ENCODE measurements around the gene MCTP1. TPM values are rescaled to one million over a fixed set of nuclear protein-coding genes. Genes with fewer than 3 reads are reported as not detected.

MCTP1 gene
- total and polyA plus RNA-seq, 9 of the 15 experiments (the other 6 are each of a cell fraction or from before 2014, with no cell fraction given), result 0.04 to 0.93 (median 0.06) TPM; not detected in 4

GRCh38 chr5:95241161-95241560 is 43.7 kb downstream of the MCTP1 start:
- DNase-seq (ENCODE audit: extremely low read depth in 1 of 4, low spot score in 3 of 4), result no peak
- Histone ChIP-seq H3K27ac (ENCODE audit: extremely low read depth, low read depth, low read length) (no peak overlapping the region), H3K4me2 (ENCODE audit: insufficient read depth, low read length) (no peak overlapping the region), H3K9ac (ENCODE audit: insufficient read depth in 1 of 2, low read depth in 2 of 2, low read length in 2 of 2) (no peak overlapping the region), H4K20me1 (replicated peaks; ENCODE audit: control insufficient read depth, insufficient read depth, low read length) (0 out of 2 replicates have a peak, but pooled peaks cover 2% of the 10 kb centered on the region), H3K9me1 (ENCODE audit: control insufficient read depth, insufficient read depth, low read length) (no peaks in the 10 kb centered on the region), H3K27me3 (ENCODE audit: control insufficient read depth in 2 of 2, insufficient read depth in 2 of 2, low read length in 2 of 2) (peaks cover 0 to 7% of the 10 kb centered on the region in 2 experiments; a peak in 1 of 5 replicates), H3K9me3 (replicated peaks; ENCODE audit: control insufficient read depth, insufficient read depth, low read depth, low read length) (no peaks in the 10 kb centered on the region), H3K36me3 (ENCODE audit: control insufficient read depth, insufficient read depth, low read length) (no peaks in the 10 kb centered on the region), H2AFZ (ENCODE audit: low read depth, low read length) (no peak overlapping the region), H3K4me3 (no peak overlapping the region), H3K4me1 (replicated peaks in 1 of 2; ENCODE audit: control insufficient read depth in 2 of 2, insufficient read depth in 2 of 2, low read length in 2 of 2) (no peaks in the 10 kb centered on the region), H3K79me2 (ENCODE audit: control insufficient read depth, insufficient read depth, low read length) (no peaks in the 10 kb centered on the region)
- ChIA-PET POLR2A (no interaction called here), CTCF (ENCODE audit: low intra/inter-chr PET ratio) (no interaction called here)
- BruUV-seq (replicated peaks), result no TSS peak
- FAIRE-seq, result no peak
- intact Hi-C loops (cut with micrococcal nuclease) (no loop called here), in situ Hi-C loops (cut with MboI) (no loop called here)
- no peak for ATAC-seq
- TF ChIP-seq ZNF175 (CRISPR knock-in tag; IDR thresholded peaks at IDR 0.05; ENCODE audit: low read depth), result no peak
- no peak for TF ChIP-seq ZBTB34 (CRISPR knock-in tag; IDR thresholded peaks at IDR 0.05)
- TF ChIP-seq ZNF354B (CRISPR knock-in tag; IDR thresholded peaks at IDR 0.05), result no peak
- TF ChIP-seq SIX5 (IDR thresholded peaks at IDR 0.05; ENCODE audit: borderline replicate concordance in 1 of 2, insufficient read depth in 1 of 2, low read depth in 1 of 2, low read length in 2 of 2), result no peak
- TF ChIP-seq SMARCA4 (IDR thresholded peaks at IDR 0.05), result no peak
- TF ChIP-seq SRF (CRISPR knock-in tag; IDR thresholded peaks at IDR 0.05), result no peak
- no peak for TF ChIP-seq EZH2 (IDR thresholded peaks at IDR 0.05; ENCODE audit: borderline replicate concordance, low read depth, low read length)
- no peak for TF ChIP-seq FOXK1 (CRISPR knock-in tag; IDR thresholded peaks at IDR 0.05; ENCODE audit: borderline replicate concordance)
- no peak for TF ChIP-seq ZNF134 (CRISPR knock-in tag; conservative IDR thresholded peaks at IDR 0.05)
- TF ChIP-seq ZC3H8 (IDR thresholded peaks at IDR 0.05), result no peak
- no peak for TF ChIP-seq ZNF311 (CRISPR knock-in tag; IDR thresholded peaks at IDR 0.05)
- TF ChIP-seq ZNF699 (CRISPR knock-in tag; IDR thresholded peaks at IDR 0.05; ENCODE audit: insufficient replicate concordance), result no peak
- TF ChIP-seq CBFA2T3 (IDR thresholded peaks at IDR 0.05), result no peak
- no peak for TF ChIP-seq RCOR1 (IDR thresholded peaks at IDR 0.05; ENCODE audit: borderline replicate concordance in 1 of 2, low read depth in 2 of 2, low read length in 2 of 2)
- no peak for TF ChIP-seq ZBTB8A (IDR thresholded peaks at IDR 0.05; ENCODE audit: partially characterized antibody)
- no peak for TF ChIP-seq RBM39 (optimal IDR thresholded peaks at IDR 0.05; ENCODE audit: low read depth, low read length)
- TF ChIP-seq TFAM (CRISPR knock-in tag; conservative IDR thresholded peaks at IDR 0.05), result no peak
- no peak for TF ChIP-seq ZNF282 (CRISPR knock-in tag; IDR thresholded peaks at IDR 0.05)
- no peak for TF ChIP-seq ZNF639 (CRISPR knock-in tag; conservative IDR thresholded peaks at IDR 0.05 in 1 of 2, IDR thresholded peaks at IDR 0.05 in 1 of 2)
